Measurements from ENCODE around the gene ADH4.
"Not testable (repeated sequence)": the region's sequence is repeated elsewhere in the genome, so short reads cannot be mapped to it uniquely, and the experiment has no call there.

ADH4 gene

DNA sequence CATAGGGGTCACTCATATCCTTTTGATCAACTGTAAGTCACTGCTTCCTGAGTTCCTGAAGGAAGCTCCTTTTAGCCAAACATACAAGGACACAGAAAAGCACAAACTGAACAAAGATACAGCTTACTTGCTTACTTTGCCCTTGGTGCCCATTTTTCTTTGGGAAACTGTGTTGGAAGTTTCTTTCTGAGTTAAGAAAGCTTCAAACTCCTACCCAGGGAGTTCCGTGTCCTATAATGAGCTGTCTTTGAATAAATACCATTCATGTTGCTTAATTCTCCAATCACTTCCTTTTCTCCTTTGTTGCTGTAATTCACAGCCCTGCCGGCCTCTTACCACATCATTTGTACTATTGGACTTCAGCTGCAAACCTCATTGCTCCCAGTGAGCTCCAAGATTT is at the start of gene ADH4:
TSS of gene ADH4 (minus strand) at position 228 of the 400 bp plus-strand sequence. CDS start at position 153, 75 bp downstream.
- Mint-ChIP-seq H3K27me3 (no peaks in the 10 kb centered on the region), H3K4me3 (no peak within 1 kb of the TSS), H3K4me1 (ENCODE audit: low read depth) (no peaks in the 10 kb centered on the region), H3K36me3 (ENCODE audit: low read depth) (no peaks in the 10 kb centered on the region), H3K9me3 (no peaks in the 10 kb centered on the region), H3K27ac (no peak within 1 kb of the TSS)

DNA sequence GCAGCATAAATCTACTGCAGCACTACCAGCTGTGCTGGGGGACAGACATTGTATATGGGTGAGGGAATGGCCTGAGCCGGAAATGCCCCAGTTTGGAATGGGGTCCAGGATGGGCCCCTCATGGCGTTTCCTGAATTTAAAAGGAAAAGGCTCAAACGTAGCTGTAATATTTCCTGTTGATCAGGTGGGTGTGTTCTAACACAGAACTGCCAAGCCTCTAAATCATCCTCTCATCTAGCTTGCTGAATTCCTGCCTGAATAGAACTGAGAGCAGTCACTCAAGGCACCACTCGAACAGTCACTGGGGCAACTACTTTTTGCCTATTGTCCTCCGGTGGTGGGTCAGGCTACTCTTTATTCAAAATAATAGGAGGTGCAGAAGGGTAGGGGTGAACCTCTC is 46.2 kb upstream of the ADH4 start:
- H3K9me3 Mint-ChIP-seq, result peaks cover 31% of the 10 kb centered on the region
- no peaks in the 10 kb centered on the region for H3K36me3 Mint-ChIP-seq (ENCODE audit: low read depth)
- no peaks in the 10 kb centered on the region for H3K4me1 Mint-ChIP-seq (ENCODE audit: low read depth)
- no peaks in the 10 kb centered on the region for H3K27me3 Mint-ChIP-seq
- H3K4me3 Mint-ChIP-seq, result no peak overlapping the region
- H3K27ac Mint-ChIP-seq, result no peak overlapping the region

DNA sequence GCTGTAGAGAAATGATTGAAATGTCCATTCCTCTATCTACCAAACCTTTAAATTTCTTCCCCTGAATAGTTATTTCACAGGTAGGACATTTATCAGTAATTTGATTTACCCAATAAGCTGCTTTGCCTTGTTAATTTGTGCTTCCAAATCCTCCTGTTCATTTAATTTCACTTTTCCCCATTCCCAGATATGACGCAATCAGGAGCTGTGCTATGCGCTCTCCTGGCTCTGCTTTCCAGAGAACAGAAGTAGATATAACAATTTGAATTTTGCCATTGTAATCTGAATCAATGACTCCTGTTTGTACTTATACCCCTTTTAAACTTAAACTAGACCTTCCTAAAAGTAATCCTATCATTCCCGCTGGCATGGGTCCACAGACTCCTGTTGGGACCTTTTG is 45.8 kb upstream of the ADH4 start:
- not testable (repeated sequence) for H3K27me3 Mint-ChIP-seq; H3K27ac Mint-ChIP-seq; H3K36me3 Mint-ChIP-seq (ENCODE audit: low read depth); H3K4me3 Mint-ChIP-seq; H3K4me1 Mint-ChIP-seq (ENCODE audit: low read depth)
- peaks cover 34% of the 10 kb centered on the region for H3K9me3 Mint-ChIP-seq

DNA sequence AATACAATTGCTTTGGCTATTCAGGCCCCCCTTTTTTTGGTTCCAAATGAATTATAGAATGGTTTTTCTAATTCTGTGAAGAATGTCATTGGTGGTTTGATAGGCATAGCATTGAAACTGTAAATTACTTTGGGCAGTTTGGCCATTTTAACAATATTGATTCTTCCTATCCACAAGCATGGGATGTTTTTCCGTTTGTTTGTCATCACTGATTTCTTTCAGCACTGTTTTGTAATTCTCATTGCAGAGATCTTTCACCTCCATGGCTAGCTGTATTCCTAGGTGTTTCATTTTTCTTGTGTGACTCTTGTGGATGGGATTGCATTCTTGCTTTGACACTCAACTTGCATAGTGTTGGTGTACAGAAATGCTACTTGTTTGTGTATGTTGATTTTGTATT is 41.9 kb upstream of the ADH4 start:
- Mint-ChIP-seq H3K4me3 (no peak overlapping the region), H3K4me1 (ENCODE audit: low read depth) (no peaks in the 10 kb centered on the region), H3K9me3 (peaks cover 28% of the 10 kb centered on the region), H3K36me3 (ENCODE audit: low read depth) (no peaks in the 10 kb centered on the region), H3K27me3 (no peaks in the 10 kb centered on the region), H3K27ac (no peak overlapping the region)

DNA sequence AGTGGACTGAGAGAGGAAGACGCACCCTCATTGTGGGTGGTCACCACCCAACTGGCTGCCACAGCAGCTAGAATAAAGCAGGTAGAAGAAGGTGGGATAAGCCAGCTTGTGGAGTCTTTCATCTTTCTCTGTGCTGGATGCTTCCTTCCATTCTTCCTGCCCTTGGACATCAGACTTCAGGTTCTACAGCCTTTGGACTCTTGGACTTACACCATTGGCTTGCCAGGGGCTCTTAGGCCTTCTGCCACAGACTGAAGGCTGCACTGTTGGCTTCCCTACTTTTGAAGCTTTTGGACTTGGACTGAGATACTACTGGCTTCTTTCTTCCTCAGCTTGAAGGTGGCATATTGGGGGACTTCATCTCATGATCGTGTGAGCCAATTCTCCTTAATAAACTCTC is 41.5 kb upstream of the ADH4 start:
- Mint-ChIP-seq H3K27me3 (no peaks in the 10 kb centered on the region), H3K27ac (no peak overlapping the region), H3K4me3 (no peak overlapping the region), H3K36me3 (ENCODE audit: low read depth) (no peaks in the 10 kb centered on the region), H3K4me1 (ENCODE audit: low read depth) (no peaks in the 10 kb centered on the region), H3K9me3 (peaks cover 25% of the 10 kb centered on the region)

DNA sequence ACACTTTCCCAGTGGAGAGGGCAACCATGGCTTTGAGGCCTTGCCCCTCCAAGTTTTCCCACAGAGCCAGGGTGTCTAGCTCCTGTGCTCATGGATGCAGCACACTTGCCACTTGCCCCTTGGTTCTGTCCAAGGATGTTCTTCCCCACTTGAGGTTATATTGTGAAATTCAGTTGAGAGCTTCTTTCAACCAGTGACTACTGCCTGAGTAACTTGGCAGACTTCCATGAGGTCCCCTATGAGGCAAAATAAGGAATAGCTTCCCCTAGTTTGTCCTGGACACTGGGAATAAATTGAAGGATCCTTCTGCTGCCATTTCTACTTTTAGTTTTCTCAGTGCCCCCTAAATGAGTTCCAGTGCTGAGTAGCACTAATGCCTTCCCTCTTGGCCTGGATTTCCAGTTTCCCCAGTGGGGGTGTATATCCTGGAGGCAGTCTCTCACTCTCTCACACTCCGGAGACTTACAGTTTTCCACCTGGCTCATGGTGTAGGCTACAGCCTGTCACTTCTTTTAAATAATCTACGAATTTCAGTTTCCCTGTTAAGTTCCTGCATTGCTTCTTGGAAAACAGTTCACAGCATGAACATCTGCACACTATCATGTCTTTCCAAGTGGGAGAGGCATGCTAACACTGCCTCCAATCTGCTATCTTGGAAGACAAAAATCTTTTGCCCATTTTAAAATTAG is 36.4 kb upstream of the ADH4 start:
- Mint-ChIP-seq H3K27ac (no peak overlapping the region), H3K27me3 (no peaks in the 10 kb centered on the region), H3K36me3 (ENCODE audit: low read depth) (no peaks in the 10 kb centered on the region), H3K4me3 (no peak overlapping the region), H3K9me3 (peaks cover 13% of the 10 kb centered on the region), H3K4me1 (ENCODE audit: low read depth) (no peaks in the 10 kb centered on the region)

DNA sequence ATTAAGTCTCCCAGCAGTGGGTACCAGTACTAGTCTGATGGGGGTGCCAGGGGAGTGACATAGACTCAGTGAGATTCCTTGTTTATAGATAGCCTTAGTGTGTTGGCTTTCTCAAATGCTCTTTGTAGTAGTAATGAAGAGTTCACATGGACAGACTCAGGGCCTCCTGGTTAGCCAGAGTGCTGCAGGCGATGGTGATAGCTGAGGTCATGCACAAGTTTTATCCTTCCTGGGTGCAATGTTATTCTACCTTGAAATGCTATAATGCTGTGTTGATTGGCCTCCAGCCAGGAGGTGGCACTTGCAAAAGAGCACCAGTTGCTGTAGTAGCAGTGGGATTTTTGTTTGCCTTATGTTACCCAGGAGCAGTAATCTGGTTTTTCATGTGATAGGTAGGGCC is 35.5 kb upstream of the ADH4 start:
- no peaks in the 10 kb centered on the region for H3K36me3 Mint-ChIP-seq (ENCODE audit: low read depth)
- H3K4me3 Mint-ChIP-seq, result no peak overlapping the region
- no peaks in the 10 kb centered on the region for H3K27me3 Mint-ChIP-seq

DNA sequence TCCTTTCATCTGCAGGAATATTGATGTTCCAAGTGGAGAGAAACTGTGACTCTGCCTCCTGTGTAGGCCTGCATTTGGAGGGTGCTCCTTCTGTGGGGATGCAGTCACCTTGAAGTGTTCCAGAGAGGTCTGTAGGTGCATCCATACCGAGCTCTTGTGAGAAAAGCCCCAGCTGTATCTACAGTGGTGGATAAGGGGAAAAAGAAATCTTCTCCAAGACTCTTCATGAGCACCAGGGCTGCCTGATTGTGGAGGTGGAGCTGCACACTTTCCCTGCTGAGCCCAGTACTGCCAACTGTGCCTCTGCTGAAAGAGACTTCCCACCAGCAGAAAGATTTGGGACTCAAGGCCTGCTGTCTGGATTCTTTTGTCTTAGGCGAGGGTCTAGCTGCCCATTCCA is 35.1 kb upstream of the ADH4 start:
- no peak overlapping the region for H3K27ac Mint-ChIP-seq
- no peaks in the 10 kb centered on the region for H3K4me1 Mint-ChIP-seq (ENCODE audit: low read depth)
- no peaks in the 10 kb centered on the region for H3K27me3 Mint-ChIP-seq
- no peaks in the 10 kb centered on the region for H3K36me3 Mint-ChIP-seq (ENCODE audit: low read depth)
- peaks cover 14% of the 10 kb centered on the region for H3K9me3 Mint-ChIP-seq
- no peak overlapping the region for H3K4me3 Mint-ChIP-seq

More for the DNA sequence above, 35.5 kb upstream of the ADH4 start:
- Mint-ChIP-seq H3K9me3 (peaks cover 14% of the 10 kb centered on the region), H3K4me1 (ENCODE audit: low read depth) (no peaks in the 10 kb centered on the region), H3K27ac (no peak overlapping the region)

DNA sequence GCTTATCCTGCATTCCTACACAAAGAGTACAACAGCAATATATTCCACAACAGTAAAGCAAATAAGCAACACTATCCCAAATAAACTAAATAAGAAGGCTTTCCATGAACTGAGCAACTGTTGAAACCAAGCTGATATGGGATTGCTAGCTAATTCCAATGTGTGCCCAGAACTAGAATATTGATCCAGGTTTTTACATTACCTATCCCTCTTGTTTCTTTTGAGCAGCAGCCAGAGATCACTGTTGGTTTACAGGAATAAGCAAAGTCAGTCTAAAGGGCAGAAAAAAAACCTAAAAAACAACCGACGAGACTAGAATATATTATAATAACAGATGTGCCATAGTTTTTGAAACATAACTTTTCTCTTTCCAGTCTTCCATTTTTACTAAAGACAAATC is 22.4 kb upstream of the ADH4 start:
- no peak overlapping the region for H3K4me3 Mint-ChIP-seq
- H3K4me1 Mint-ChIP-seq (ENCODE audit: low read depth), result no peaks in the 10 kb centered on the region
- no peaks in the 10 kb centered on the region for H3K9me3 Mint-ChIP-seq
- H3K27me3 Mint-ChIP-seq, result no peaks in the 10 kb centered on the region
- H3K27ac Mint-ChIP-seq, result no peak overlapping the region
- H3K36me3 Mint-ChIP-seq (ENCODE audit: low read depth), result no peaks in the 10 kb centered on the region

DNA sequence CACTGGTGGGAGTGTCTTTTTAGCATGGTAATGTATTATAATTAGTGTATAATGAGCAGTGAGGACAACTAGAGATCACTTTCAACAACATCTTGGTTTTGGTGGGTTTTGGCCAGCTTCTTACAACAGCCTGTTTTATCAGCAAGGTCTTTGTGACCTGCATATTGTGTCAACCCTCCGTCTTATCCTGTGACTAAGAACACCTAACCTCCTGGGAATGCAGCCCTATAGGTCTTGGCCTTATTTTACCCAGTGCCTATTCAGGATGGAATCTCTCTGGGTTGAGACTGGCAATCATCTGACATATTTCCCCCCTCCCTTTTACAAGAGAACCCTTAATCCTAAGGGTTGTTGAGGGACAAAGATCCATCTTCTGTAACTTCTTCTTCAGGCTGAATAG is 21.9 kb upstream of the ADH4 start:
- Mint-ChIP-seq H3K9me3 (no peaks in the 10 kb centered on the region), H3K36me3 (ENCODE audit: low read depth) (no peaks in the 10 kb centered on the region), H3K4me3 (no peak overlapping the region), H3K4me1 (ENCODE audit: low read depth) (no peaks in the 10 kb centered on the region), H3K27ac (no peak overlapping the region), H3K27me3 (no peaks in the 10 kb centered on the region)

DNA sequence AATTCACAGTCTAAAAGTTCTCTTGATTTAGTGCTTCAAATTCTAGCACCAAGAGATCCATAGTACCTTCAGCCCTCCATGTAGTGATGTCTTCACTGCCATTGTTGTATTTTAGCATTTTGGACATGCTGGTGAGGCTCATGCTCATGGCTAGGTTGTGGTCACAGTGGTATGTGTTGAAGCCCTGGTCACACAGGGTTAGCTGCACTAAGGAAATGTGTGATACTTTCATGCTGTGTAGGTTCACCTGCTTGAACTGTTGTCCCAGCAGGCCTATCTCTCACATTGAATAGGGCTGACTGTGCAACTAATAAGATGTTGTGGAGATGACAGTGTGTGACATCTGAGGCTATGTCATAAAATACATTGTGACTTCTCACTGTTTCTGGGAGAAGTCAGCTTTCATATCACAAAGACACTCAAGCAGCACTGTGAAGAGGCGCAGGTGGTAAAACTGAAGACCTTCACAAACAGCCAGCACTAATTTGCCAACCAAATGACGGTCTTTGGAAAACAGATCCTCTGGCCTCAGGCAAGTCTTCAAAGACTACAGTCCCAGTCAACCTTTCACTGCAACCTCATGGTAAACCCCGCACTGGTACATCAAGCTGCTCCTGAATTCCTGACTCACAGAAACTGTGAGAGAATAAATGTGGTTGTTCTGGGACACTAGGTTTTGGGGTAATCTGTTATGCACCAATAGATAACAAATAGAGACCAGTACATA is 17.4 kb upstream of the ADH4 start:
- no peak overlapping the region for H3K4me3 Mint-ChIP-seq
- no peaks in the 10 kb centered on the region for H3K9me3 Mint-ChIP-seq
- H3K4me1 Mint-ChIP-seq (ENCODE audit: low read depth), result no peaks in the 10 kb centered on the region
- no peaks in the 10 kb centered on the region for H3K36me3 Mint-ChIP-seq (ENCODE audit: low read depth)
- H3K27ac Mint-ChIP-seq, result no peak overlapping the region
- H3K27me3 Mint-ChIP-seq, result no peaks in the 10 kb centered on the region

DNA sequence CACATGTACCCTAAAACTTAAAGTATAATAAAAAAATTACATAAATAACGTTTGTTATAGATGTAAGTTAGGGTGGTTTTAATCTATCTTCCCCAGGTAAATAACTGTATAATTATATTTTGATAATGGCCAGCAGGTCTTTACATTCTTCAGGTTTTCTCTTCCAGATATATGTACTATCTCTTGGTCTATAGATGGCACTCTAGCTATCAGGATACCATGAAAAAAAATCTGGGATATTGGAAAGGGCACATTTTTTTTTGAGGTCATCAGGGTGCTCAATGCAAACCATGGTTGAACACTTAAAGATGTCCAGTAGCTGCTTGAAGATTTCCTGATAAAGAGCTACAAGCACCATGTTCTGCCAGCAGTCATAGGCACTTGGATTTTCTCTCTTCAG is 15.6 kb upstream of the ADH4 start:
- H3K27ac Mint-ChIP-seq, result no peak overlapping the region
- no peaks in the 10 kb centered on the region for H3K9me3 Mint-ChIP-seq
- H3K4me1 Mint-ChIP-seq (ENCODE audit: low read depth), result no peaks in the 10 kb centered on the region
- H3K27me3 Mint-ChIP-seq, result no peaks in the 10 kb centered on the region
- no peak overlapping the region for H3K4me3 Mint-ChIP-seq
- no peaks in the 10 kb centered on the region for H3K36me3 Mint-ChIP-seq (ENCODE audit: low read depth)

DNA sequence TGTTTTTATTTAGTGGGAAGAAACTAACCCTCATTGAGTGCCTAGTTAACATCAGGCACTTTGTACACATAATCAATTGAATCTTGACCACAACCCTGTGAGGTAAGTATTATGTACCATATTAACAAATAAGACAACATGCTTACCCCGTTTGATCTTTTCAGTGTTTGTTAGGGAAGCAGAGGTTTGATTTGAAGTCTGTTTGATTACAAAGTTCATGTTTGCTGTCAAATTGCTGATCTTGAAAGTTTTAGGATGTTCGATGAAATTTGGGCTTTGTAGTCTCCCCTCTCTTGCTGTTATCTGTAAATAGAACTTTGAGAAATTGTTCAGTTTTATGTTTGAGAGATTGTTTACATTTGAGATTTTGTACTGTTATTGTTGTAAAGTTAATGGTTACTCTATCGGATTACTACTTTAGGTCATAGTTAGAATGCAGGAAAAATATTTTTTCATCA is 13.4 kb upstream of the ADH4 start:
- no peaks in the 10 kb centered on the region for H3K36me3 Mint-ChIP-seq (ENCODE audit: low read depth)
- H3K4me3 Mint-ChIP-seq, result no peak overlapping the region
- H3K27ac Mint-ChIP-seq, result no peak overlapping the region
- no peaks in the 10 kb centered on the region for H3K4me1 Mint-ChIP-seq (ENCODE audit: low read depth)
- no peaks in the 10 kb centered on the region for H3K9me3 Mint-ChIP-seq
- H3K27me3 Mint-ChIP-seq, result no peaks in the 10 kb centered on the region

DNA sequence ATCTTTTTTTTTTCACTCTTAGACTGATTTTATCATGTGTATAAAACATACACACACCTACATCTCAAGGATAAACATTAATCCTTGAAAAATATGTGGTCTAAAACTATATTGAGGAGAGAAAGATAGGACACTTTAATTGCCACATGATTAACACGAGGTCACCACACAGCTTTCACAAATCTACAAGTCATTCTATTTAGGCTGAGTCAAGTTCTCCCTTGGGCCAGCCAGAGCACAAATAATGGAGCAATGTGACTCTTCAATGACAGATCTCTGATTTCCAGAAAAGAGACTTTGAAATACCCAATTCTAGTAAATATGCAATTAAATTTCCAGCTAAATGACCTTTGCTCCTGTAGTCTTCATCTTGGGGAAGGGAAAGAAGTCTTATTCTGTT is 12.9 kb upstream of the ADH4 start:
- no peaks in the 10 kb centered on the region for H3K27me3 Mint-ChIP-seq
- H3K4me1 Mint-ChIP-seq (ENCODE audit: low read depth), result no peaks in the 10 kb centered on the region
- no peak overlapping the region for H3K4me3 Mint-ChIP-seq
- H3K27ac Mint-ChIP-seq, result no peak overlapping the region
- H3K36me3 Mint-ChIP-seq (ENCODE audit: low read depth), result no peaks in the 10 kb centered on the region
- H3K9me3 Mint-ChIP-seq, result no peaks in the 10 kb centered on the region

DNA sequence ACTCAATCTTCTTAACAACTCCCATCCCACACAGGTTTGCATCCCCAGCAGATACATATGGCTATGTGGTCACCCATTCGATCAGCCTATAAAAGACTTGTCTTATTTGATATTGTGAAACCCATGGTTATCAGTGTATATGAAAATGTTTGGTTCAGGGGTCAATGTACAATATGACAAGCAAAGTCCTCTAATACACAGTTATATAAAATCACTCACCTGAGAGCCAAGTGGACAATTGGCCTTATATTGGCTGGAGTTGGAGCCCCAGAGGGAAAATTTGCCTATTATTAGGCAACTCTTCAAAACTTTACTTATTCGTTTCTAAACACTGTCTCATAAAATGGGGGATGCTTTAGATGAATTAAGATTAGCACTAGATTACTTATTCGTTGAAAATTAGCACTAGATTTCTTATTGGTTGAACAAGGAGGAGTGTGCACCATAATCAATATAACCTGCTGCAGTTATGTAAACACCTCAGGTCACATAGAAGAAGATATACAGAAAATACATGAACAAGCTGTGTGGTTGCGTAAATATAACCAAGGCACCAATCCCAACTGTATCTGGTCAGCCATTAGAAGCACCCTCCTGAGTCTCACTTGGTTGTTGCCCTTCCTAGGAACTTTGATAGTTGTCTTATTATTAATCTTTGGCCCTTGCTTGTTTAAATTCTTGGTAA is 10.7 kb upstream of the ADH4 start:
- H3K36me3 Mint-ChIP-seq (ENCODE audit: low read depth), result no peaks in the 10 kb centered on the region
- no peaks in the 10 kb centered on the region for H3K27me3 Mint-ChIP-seq
- H3K4me3 Mint-ChIP-seq, result no peak overlapping the region
- no peak overlapping the region for H3K27ac Mint-ChIP-seq
- peaks cover 5% of the 10 kb centered on the region for H3K9me3 Mint-ChIP-seq
- peaks cover under 1% of the 10 kb centered on the region for H3K4me1 Mint-ChIP-seq (ENCODE audit: low read depth)

Data from stimulated activated naive CD8-positive, alpha-beta T cell treated with anti-CD3 and anti-CD28 coated beads, Interleukin-15, Interleukin-2, amounts not matched to agents 100 ng/mL and 50 ng/mL, for 24 hours (primary cell).